Activated naive CD4-positive, alpha-beta T cell (primary cell): ENCODE measurements around the gene TMEM54.
"Not testable (repeated sequence)": the region's sequence is repeated elsewhere in the genome, so short reads cannot be mapped to it uniquely, and the experiment has no call there.

Experiments
- DNase-seq, 4 experiments: peaks; one replicate each; lab custom pipeline; 2025; lab: John Stamatoyannopoulos, UW

TMEM54 gene

GRCh38 chr1:32919811-32920733 is 18.9 kb upstream of the TMEM54 start:
- no peak for DNase-seq

GRCh38 chr1:32918179-32918578 is 17.0 kb upstream of the TMEM54 start:
- DNase-seq, result no peak

- DNase-seq, result no peak
Measured at GRCh38 chr1:32917521-32917920, 16.3 kb upstream of the TMEM54 start.

- no peak for DNase-seq
Measured at GRCh38 chr1:32915766-32916706, 14.8 kb upstream of the TMEM54 start.

GRCh38 chr1:32910319-32910718 is 9.1 kb upstream of the TMEM54 start:
- DNase-seq, result no peak

DNA sequence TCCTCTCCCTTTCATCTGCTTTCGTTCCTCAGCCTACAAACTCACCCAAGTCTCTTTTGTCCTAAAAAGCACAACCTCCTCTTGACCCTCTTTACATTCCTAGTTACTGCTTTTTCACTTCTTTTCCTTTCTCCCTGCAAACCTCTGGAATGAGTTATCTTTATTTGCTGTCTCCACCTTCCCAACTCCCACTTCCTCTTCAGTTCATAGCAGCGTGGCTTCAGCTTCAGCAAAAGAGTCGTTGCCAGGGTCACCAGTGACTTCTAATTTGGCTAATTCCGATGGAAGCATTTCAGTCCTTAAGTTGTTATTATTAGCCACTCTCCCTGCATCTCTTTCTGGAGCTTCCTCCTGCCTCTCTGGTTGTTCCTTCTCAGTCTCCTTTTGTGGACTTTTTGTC is 6.2 kb upstream of the TMEM54 start:
- DNase-seq, result no peak

GRCh38 chr1:32906654-32907053 is 5.5 kb upstream of the TMEM54 start:
- DNase-seq, result no peak

DNA sequence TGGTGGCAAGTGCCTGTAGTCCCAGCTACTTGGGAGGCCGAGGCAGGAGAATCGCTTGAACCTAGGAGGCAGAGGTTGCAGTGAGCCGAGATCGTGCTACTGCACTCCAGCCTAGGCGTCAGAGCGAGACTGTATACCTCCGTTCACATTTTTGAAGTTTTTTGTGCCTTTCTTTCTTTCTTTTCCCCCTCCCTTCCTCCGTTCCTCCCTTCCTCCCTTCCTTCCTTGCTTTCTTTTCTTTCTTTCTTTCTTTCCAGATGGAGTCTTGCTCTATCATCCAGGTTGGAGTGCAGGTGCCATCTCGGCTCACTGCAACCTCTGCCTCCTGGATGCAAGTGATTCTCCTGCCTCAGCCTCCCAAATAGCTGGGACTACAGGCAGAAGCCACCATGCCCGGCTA is 4.4 kb upstream of the TMEM54 start:
- DNase-seq, result not testable (repeated sequence)

DNA sequence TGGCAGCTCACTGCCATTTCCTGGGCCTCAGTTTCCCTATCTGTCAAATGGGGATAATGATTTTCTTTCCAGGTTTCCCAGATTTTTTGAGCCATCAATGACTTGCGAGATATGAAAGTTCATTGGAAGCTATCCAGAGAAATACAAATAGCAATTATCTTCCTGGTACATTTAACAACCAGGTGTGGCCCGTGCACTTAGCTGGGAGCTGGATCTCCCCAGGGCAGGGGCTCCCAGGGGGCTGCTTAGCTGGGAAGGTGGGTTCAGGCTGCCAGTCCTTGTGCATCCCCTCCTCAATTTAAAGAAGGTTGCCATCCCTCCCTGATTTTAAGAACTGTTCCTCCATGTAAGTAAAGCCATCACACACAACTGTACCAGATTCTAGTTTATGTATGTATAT is 3.6 kb upstream of the TMEM54 start:
- no peak for DNase-seq

GRCh38 chr1:32903991-32904785 is 3.0 kb upstream of the TMEM54 start:
- no peak for DNase-seq

DNA sequence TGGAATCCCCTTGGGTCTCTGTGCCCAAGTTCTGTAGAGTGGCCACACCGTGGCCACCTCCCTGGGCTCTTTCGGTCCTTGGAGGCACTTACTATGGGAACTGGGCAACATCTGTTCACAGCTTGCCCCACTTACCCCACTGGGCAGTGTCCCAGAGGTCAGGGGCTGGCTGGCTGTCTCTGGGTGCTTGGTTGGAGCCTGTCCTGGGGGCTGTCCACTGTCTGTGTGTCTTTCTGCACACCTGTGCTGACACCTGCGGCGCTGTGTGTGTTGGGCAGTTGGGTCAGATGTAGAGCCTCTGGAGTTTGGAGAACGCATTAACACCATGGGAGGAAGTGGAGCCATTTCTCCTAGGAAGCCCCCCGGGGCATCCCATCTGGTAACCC is 1.3 kb upstream of the TMEM54 start:
- no peak for DNase-seq

- DNase-seq, result no peak
Measured at GRCh38 chr1:32901823-32902534, 790 bp upstream of the TMEM54 start.

DNA sequence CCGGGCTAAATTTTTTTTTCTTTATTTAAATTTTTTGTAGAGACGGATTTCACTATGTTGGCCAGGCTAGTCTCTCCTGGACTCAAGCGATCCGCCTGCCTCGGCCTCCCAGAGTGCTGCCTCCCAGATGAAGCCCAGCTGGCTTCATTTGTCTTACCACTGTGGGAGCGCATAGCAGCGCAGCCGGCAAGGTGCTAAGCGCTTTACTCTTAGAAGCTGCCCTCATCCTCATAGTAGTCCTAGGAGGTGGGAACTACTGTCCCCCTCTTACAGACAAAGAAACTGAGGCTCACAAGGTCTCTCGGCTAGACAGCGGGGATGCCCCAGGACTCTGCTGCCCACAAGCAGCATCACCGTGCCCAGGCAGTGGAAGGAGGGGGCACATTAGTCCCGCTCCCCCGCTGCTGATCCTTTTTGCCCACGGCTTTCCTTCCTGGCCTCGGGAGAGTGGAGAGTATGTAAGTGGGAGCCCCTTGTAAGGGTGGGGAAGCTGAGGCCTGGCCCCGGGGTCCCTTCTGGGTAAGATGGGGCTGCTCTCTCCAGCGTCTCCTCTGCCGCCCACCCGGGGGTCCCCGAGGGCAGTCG is 726 bp downstream of the TMEM54 start:
- DNase-seq, result no peak

GRCh38 chr1:32899586-32900296 is 1.4 kb downstream of the TMEM54 start:
- no peak for DNase-seq

DNA sequence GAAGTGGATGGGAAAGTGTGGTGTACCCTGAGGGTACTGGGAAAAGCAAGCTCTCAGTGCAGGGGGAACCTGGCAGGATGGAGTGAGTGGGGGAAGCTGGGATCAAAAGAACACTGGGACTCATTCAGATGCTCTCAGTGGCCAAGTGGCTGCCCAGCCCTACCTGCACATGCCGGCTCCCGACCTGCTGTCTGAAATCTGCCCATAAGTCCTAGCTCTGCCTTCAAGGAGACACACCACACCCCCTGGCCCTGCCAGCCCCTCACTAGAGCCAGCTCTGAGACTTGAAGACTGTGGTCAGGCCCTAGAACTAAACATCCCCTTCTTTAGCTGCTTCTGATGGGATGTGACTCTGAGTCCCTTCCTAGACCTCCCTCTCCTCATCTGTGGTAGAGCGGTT is 2.2 kb downstream of the TMEM54 start:
- DNase-seq, result no peak

- DNase-seq, result no peak
Measured at GRCh38 chr1:32898056-32898455, 3.1 kb downstream of the TMEM54 start.

DNA sequence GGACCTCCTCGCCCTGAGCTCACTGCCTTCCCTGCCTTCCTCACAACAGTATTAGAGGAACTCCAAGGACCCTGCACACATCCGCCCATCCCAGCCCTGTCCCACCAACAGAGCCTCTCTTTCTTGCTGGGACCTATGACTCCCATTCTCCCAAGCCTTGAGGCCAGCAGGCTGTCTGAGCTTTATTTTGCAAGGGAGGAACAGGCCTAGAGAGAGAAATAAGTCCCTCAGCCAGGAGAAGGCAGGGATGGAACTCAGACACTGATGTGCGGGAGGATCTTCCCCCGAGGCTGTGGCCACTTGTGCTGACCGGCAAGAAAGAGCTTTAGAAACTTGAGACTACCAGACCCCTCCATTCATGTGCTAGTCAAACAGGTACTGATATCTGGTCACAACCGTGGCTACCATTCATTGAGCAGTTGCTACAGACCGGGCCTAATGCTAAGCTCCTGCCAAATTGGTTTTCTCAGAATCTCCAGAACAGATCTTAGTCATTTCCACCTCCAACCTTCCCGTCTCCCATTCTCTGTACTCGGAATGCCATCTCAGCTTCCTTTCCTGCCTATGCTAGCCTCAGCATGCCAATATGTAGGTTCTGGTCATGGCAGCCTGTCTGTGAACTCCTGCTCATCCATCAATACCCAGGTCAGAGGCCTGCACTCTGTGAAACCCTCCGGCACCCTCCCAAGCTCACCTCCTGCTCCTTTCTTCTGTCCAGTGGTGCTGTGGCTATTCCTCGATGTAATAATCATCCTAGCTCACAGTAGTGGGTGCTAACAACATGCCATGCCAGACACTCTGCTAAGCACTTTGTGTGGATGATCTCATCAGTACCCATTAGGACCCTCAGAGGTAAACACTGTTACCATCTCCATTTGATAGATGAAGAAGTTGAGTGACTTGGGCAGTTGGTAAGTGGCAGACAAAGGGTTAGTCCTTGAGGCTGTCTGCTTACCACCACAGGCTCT is 3.8 kb downstream of the TMEM54 start:
- DNase-seq, result no peak

- no peak for DNase-seq
Measured at GRCh38 chr1:32896451-32896850, 4.7 kb downstream of the TMEM54 start.
